Fibroblast of the aortic adventitia (primary cell): ENCODE data around the gene OR5A2. TPM values are rescaled to one million over a fixed set of nuclear protein-coding genes. Genes with fewer than 3 reads are reported as not detected.
"Not testable (repeated sequence)": the region's sequence is repeated elsewhere in the genome, so short reads cannot be mapped to it uniquely, and the experiment has no call there.

Experiments used
- DNase-seq: peaks from one replicate; pipeline ENCODE4 v3.0.0-alpha.2; 2010; ENCODE audit warnings: low read depth
- H3K4me3 ChIP-seq: 2 replicates; pipeline ENCODE4 v1.5.1; 2011; ENCODE audit warnings: low read depth, mild to moderate bottlenecking, control low read depth, low read length, moderate library complexity
- CTCF ChIP-seq: IDR thresholded peaks from 2 replicates; pipeline ENCODE4 v1.5.1; 2011; ENCODE audit warnings: mild to moderate bottlenecking, low read length, control low read depth, inconsistent platforms; ENCODE audit not compliant: insufficient read depth
- total RNA-seq: library from RNA; depleted of rRNA; stranded (reverse); fragments of >200 nt; gene quantifications from 2 replicates; pipeline ENCODE4 v1.2.3, GENCODE V29; 2012; ENCODE audit warnings: low replicate concordance

OR5A2 gene
- total RNA-seq, 1 donor, result not detected

- H3K4me3 ChIP-seq, result no peak overlapping the region
- TF ChIP-seq CTCF, result no peak
- DNase-seq, result no peak
Observed at GRCh38 chr11:59400461-59401261, 25.6 kb downstream of the OR5A2 start.

- H3K4me3 ChIP-seq, result no peak overlapping the region
- no peak for DNase-seq
- no peak for TF ChIP-seq CTCF
Observed at GRCh38 chr11:59394186-59394585, 32.0 kb downstream of the OR5A2 start.

- no peak overlapping the region for H3K4me3 ChIP-seq
- no peak for DNase-seq
- no peak for TF ChIP-seq CTCF
Observed at GRCh38 chr11:59380263-59381059, 45.8 kb downstream of the OR5A2 start.

- H3K4me3 ChIP-seq, DNase-seq: not testable (repeated sequence)
Observed at GRCh38 chr11:59372324-59372723, 53.9 kb downstream of the OR5A2 start.

GRCh38 chr11:59368238-59369022, 57.8 kb downstream of the OR5A2 start:
- TF ChIP-seq CTCF, result no peak
- no peak for DNase-seq

More at GRCh38 chr11:59368238-59369022, 57.8 kb downstream of the OR5A2 start:
- H3K4me3 ChIP-seq, result no peak overlapping the region

Other genes with a start within 250 kb of the OR5A2 start
- gene MPEG1, start 213.5 kb downstream of the OR5A2 start, total RNA-seq, result not detected in 2 replicates
- gene OR5AN1, start 67.5 kb downstream of the OR5A2 start, total RNA-seq, result not detected in 2 replicates
- not detected in 2 replicates for gene OR5A1, start 10.1 kb upstream of the OR5A2 start, total RNA-seq
- not detected in 2 replicates for gene OR4D6, start 30.5 kb upstream of the OR5A2 start, total RNA-seq
- gene OR4D10, start 46.9 kb upstream of the OR5A2 start, total RNA-seq, result not detected in 2 replicates
- gene OR4D11, start 77.2 kb upstream of the OR5A2 start, total RNA-seq, result not detected in 2 replicates
- gene OR4D9, start 85.1 kb upstream of the OR5A2 start, total RNA-seq, result not detected in 2 replicates
- gene OSBP, start 189.4 kb upstream of the OR5A2 start, total RNA-seq, result 27.3 and 35.5 TPM in 2 replicates
- gene PATL1, start 242.6 kb upstream of the OR5A2 start, total RNA-seq, result 19.1 and 25.6 TPM in 2 replicates